ENCODE data around the gene SLC30A5.
"Not testable (repeated sequence)": the region's sequence is repeated elsewhere in the genome, so short reads cannot be mapped to it uniquely, and the experiment has no call there.

SLC30A5 gene

DNA sequence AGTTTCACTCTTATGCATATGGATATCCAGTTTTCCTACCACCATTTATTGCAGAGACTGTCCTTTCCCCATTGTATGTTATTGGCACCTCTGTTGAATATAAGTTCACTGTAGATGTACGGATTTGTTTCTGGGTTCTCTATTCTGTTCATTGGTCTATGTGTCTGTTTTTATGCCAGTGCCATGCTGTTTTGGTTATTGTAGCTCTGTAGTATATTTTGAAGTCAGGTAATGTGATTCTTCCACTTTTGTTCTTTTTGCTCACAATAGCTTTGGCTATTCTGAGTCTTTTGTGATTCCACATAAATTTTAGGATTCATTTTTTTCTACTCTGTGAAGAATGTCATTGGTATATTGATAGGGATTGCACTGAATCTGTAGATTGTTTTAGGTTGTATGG is 47.0 kb downstream of the SLC30A5 start:
- TF ChIP-seq CTCF (IDR thresholded peaks at IDR 0.05; ENCODE audit: control insufficient read depth, insufficient read depth, low read depth, low read length, missing control alignments): no peak
- no peak for DNase-seq (ENCODE audit: low read depth)
- H3K4me3 ChIP-seq (ENCODE audit: control insufficient read depth, low read depth, low read length): no peak overlapping the region

DNA sequence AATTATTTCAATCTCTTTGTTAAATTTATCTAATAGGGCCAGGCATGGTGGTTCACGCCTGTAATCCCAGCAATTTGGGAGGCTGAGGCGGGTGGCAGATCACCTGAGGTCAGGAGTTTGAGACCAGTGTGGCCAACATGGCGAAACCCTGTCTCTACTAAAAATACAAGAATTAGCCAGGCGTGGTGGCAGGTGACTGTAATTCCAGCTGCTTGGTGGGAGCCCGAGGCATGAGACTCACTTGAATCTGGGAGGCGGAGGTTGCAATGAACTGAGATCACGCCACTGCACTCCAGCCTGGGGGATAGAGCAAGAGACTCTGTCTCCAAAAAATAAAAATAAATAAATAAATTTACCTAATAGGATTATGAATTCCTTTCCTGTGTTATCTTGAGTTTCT is 54.8 kb downstream of the SLC30A5 start:
- H3K4me3 ChIP-seq (ENCODE audit: control insufficient read depth, low read depth, low read length); DNase-seq (ENCODE audit: low read depth): not testable (repeated sequence)

- TF ChIP-seq CTCF (IDR thresholded peaks at IDR 0.05; ENCODE audit: control insufficient read depth, insufficient read depth, low read depth, low read length, missing control alignments): no peak
- DNase-seq (ENCODE audit: low read depth): no peak
- H3K4me3 ChIP-seq (ENCODE audit: control insufficient read depth, low read depth, low read length): no peak overlapping the region
These were observed 55.3 kb downstream of the SLC30A5 start for GRCh38 chr5:69148981-69149675.

DNA sequence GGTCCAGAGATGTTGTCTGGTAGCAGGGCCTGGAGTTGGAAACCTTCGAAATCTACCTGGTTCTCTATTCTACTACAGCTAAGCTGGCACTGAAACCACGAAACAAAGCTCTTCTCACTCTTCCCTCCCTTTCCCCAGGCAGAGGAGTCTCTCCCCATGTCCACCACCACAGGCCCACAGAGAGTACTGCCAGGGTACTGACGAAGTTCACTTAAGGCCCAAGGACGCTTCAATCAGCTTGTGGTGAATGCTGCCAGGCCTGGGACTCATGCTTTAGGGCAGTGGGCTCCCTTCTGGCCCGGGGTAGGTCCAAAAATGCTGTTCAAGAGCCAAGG is 55.8 kb downstream of the SLC30A5 start:
- no peak for TF ChIP-seq CTCF (IDR thresholded peaks at IDR 0.05; ENCODE audit: control insufficient read depth, insufficient read depth, low read depth, low read length, missing control alignments)
- no peak overlapping the region for H3K4me3 ChIP-seq (ENCODE audit: control insufficient read depth, low read depth, low read length)
- DNase-seq (ENCODE audit: low read depth): no peak

DNA sequence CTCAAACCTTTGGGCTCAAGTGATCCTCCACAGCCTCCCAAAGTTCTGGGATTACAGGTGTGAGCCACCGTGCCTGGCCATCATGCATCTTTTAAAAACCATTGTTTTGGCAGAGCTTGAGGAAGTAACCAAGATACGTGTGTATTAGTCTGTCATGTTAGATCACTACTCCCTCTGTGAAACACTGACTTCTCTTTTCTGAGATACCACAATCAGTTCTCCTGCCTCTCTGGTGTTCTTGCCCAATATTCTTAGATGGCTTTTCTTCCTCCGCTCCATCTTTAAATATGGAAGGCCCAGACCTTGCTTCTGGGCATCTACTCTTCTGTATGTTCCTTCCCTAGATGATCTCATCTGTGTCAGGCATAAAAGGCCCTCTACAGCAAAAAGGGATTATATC is 58.9 kb downstream of the SLC30A5 start:
- DNase-seq (ENCODE audit: low read depth): no peak
- H3K4me3 ChIP-seq (ENCODE audit: control insufficient read depth, low read depth, low read length): no peak overlapping the region
- TF ChIP-seq CTCF (IDR thresholded peaks at IDR 0.05; ENCODE audit: control insufficient read depth, insufficient read depth, low read depth, low read length, missing control alignments): no peak

GRCh38 chr5:69156456-69156855 is 62.6 kb downstream of the SLC30A5 start:
- no peak for DNase-seq (ENCODE audit: low read depth)
- TF ChIP-seq CTCF (IDR thresholded peaks at IDR 0.05; ENCODE audit: control insufficient read depth, insufficient read depth, low read depth, low read length, missing control alignments): no peak
- H3K4me3 ChIP-seq (ENCODE audit: control insufficient read depth, low read depth, low read length): no peak overlapping the region

- H3K4me3 ChIP-seq (ENCODE audit: control insufficient read depth, low read depth, low read length): no peak overlapping the region
- DNase-seq (ENCODE audit: low read depth): no peak
- no peak for TF ChIP-seq CTCF (IDR thresholded peaks at IDR 0.05; ENCODE audit: control insufficient read depth, insufficient read depth, low read depth, low read length, missing control alignments)
These were observed 64.2 kb downstream of the SLC30A5 start for GRCh38 chr5:69158039-69158438.

All from AG09309 (cell line).